K562 (cell line): ENCODE results near the gene ARL3. TPM values are rescaled to one million over a fixed set of nuclear protein-coding genes. Genes with fewer than 3 reads are reported as not detected.

ENCODE experiments used
- ATAC-seq: fragments of 200-7000 bp; cut with Tn5 transposase; 3 replicates; pipeline ENCODE4 v1.9.1; 2020; ENCODE audit warnings: moderate library complexity
- BruUV-seq: library from RNA; stranded (reverse); fragments of 400-500 nt; replicated peaks from 2 replicates; lab custom pipeline; 2021; lab: Mats Ljungman, UMichigan
- CTCF ChIA-PET: fragments of 300-600 bp; formaldehyde crosslinking; extraction: SDS; loops from one replicate; lab custom pipeline; 2021; ENCODE audit warnings: low intra/inter-chr PET ratio; lab: Yijun Ruan, JAX
- POLR2A ChIA-PET: fragments of 300-600, 350-650 bp; sonication (Branson Sonifier 250); formaldehyde crosslinking; extraction: SDS; loops from one replicate; lab custom pipeline; 2021; ENCODE audit warnings: antibody characterized with exemption, inconsistent platforms; lab: Yijun Ruan, JAX
- DNase-seq, 4 experiments: peaks; one replicate each; pipeline versions ENCODE4 v3.0.0 to v3.0.0-alpha.2; 2011 to 2018; ENCODE audit warnings: low spot score in 3 of 4, mixed read lengths in 3 of 4; ENCODE audit errors: extremely low read depth in 1 of 4
- FAIRE-seq: peaks from 2 replicates; lab custom pipeline; 2011; peaks lifted over from hg19 to GRCh38; lab: Jason Lieb, UNC
- H2AFZ ChIP-seq: 2 replicates; pipeline ENCODE4 v1.6.0; 2011; ENCODE audit warnings: low read depth, low read length, control low read depth, inconsistent platforms
- H3K27ac ChIP-seq: fragments of 200-600 bp; 3 replicates; pipeline ENCODE4 v1.8.0; 2011; ENCODE audit warnings: low read depth, mild to moderate bottlenecking, control low read depth, inconsistent platforms, low read length, moderate library complexity, mixed read lengths; ENCODE audit errors: extremely low read depth
- H3K27me3 ChIP-seq, 2 experiments: fragments of 300-600 bp in 1 of 2; 2 replicates in 1 of 2; 3 replicates in 1 of 2; pipeline versions ENCODE4 v1.6.0 to v1.8.0; 2011; ENCODE audit warnings: inconsistent platforms in 2 of 2, low read length in 2 of 2, mild to moderate bottlenecking in 1 of 2, mixed read lengths in 1 of 2, moderate library complexity in 1 of 2; ENCODE audit not compliant: control insufficient read depth in 2 of 2, insufficient read depth in 2 of 2
- H3K36me3 ChIP-seq: fragments of 300-600 bp; 3 replicates; pipeline ENCODE4 v1.8.0; 2011; ENCODE audit warnings: mild to moderate bottlenecking, low read length, inconsistent platforms; ENCODE audit not compliant: control insufficient read depth, insufficient read depth
- H3K4me1 ChIP-seq, 2 experiments: fragments of 200-600 bp in 1 of 2; replicated peaks in 1 of 2; 2 replicates in 1 of 2; 3 replicates in 1 of 2; pipeline versions ENCODE4 v1.5.1 to v1.8.0; 2011; ENCODE audit warnings: inconsistent platforms in 2 of 2, low read length in 2 of 2, mild to moderate bottlenecking in 1 of 2, mixed read lengths in 1 of 2, moderate library complexity in 1 of 2; ENCODE audit not compliant: control insufficient read depth in 2 of 2, insufficient read depth in 2 of 2
- H3K4me2 ChIP-seq: 2 replicates; pipeline ENCODE4 v1.6.1; 2011; ENCODE audit warnings: low read length, control low read depth, inconsistent platforms, mixed read lengths; ENCODE audit not compliant: insufficient read depth
- H3K4me3 ChIP-seq: fragments of 200-600 bp; sonication (generic), shearing (Covaris generic); 2 replicates; pipeline ENCODE4 v1.5.1; 2016; ENCODE audit warnings: control low read depth, inconsistent platforms
- H3K79me2 ChIP-seq: fragments of 200-600 bp; 3 replicates; pipeline ENCODE4 v1.8.0; 2011; ENCODE audit warnings: low read length, inconsistent platforms; ENCODE audit not compliant: control insufficient read depth, insufficient read depth
- H3K9ac ChIP-seq, 2 experiments: 2 replicates each; pipeline versions ENCODE4 v1.6.0 to v1.6.1; 2011; ENCODE audit warnings: low read depth in 2 of 2, low read length in 2 of 2, control low read depth in 1 of 2, inconsistent platforms in 1 of 2, mild to moderate bottlenecking in 1 of 2, mixed read lengths in 1 of 2; ENCODE audit not compliant: insufficient read depth in 1 of 2
- H3K9me1 ChIP-seq: one replicate; pipeline ENCODE4 v1.6.0; 2011; ENCODE audit warnings: inconsistent platforms, mild to moderate bottlenecking, low read length, moderate library complexity; ENCODE audit not compliant: control insufficient read depth, insufficient read depth
- H3K9me3 ChIP-seq: replicated peaks from 2 replicates; pipeline ENCODE4 v1.5.1; 2011; ENCODE audit warnings: low read depth, low read length, inconsistent platforms; ENCODE audit not compliant: control insufficient read depth, insufficient read depth
- H4K20me1 ChIP-seq: replicated peaks from 2 replicates; pipeline ENCODE4 v1.6.1; 2011; ENCODE audit warnings: low read length, inconsistent platforms, mixed read lengths; ENCODE audit not compliant: control insufficient read depth, insufficient read depth
- CREM ChIP-seq: IDR thresholded peaks from 2 replicates; pipeline ENCODE4 v1.6.1; 2014; ENCODE audit warnings: antibody characterized with exemption, low read depth
- CTCF ChIP-seq, 3 experiments: IDR thresholded peaks in 2 of 3; conservative IDR thresholded peaks in 1 of 3; 2 replicates each; pipeline ENCODE4 v1.5.1; 2011 to 2012; ENCODE audit warnings: low read length in 3 of 3, mild to moderate bottlenecking in 3 of 3, control low read depth in 2 of 3, improper control_type of control experiment in 1 of 3, inconsistent platforms in 1 of 3, low read depth in 1 of 3, mixed read lengths in 1 of 3, moderate library complexity in 1 of 3; ENCODE audit not compliant: insufficient read depth in 2 of 3
- ESRRB ChIP-seq: fragments of 250-450 bp; sonication (Bioruptor Pico); IDR thresholded peaks from 2 replicates; pipeline ENCODE4 v1.5.0; 2020; ENCODE audit warnings: mild to moderate bottlenecking, moderate library complexity, borderline replicate concordance
- IFI16 ChIP-seq: fragments of 250-450 bp; sonication (Bioruptor Pico); IDR thresholded peaks from 2 replicates; pipeline ENCODE4 v2.1.2; 2022; ENCODE audit warnings: mild to moderate bottlenecking, inconsistent platforms
- KLF1 ChIP-seq: fragments of 450-650 bp; IDR thresholded peaks from 2 replicates; pipeline ENCODE4 v1.6.1; 2016; ENCODE audit warnings: missing genetic modification characterization, missing compliant biosample characterization
- NFATC3 ChIP-seq: fragments of 450-650 bp; IDR thresholded peaks from 2 replicates; pipeline ENCODE4 v1.6.1; 2017; ENCODE audit warnings: mild to moderate bottlenecking
- NFRKB ChIP-seq: fragments of 450-650 bp; IDR thresholded peaks from 2 replicates; pipeline ENCODE4 v1.6.1; 2016; ENCODE audit warnings: low read depth
- NR0B1 ChIP-seq: fragments of 450-650 bp; IDR thresholded peaks from one replicate; pipeline ENCODE4 v1.6.1; 2018; ENCODE audit warnings: mild to moderate bottlenecking, moderate library complexity; ENCODE audit not compliant: partially characterized antibody
- RNF2 ChIP-seq: sonication (generic); IDR thresholded peaks from 2 replicates; pipeline ENCODE4 v1.6.1; 2016
- SFPQ ChIP-seq: fragments of 200-400 bp; formaldehyde crosslinking; IDR thresholded peaks from 2 replicates; pipeline ENCODE4 v1.6.1; 2017; ENCODE audit warnings: mild to moderate bottlenecking, low read depth, low read length, moderate library complexity
- SMAD4 ChIP-seq: fragments of 250-450 bp; sonication (Bioruptor Pico); conservative IDR thresholded peaks from 2 replicates; pipeline ENCODE4 v1.8.0; 2021; ENCODE audit warnings: inconsistent platforms, mild to moderate bottlenecking, moderate library complexity
- SMARCE1 ChIP-seq: fragments of 450-650 bp; IDR thresholded peaks from 2 replicates; pipeline ENCODE4 v1.7.1; 2016; ENCODE audit warnings: mild to moderate bottlenecking
- TEAD2 ChIP-seq: fragments of 450-650 bp; IDR thresholded peaks from 2 replicates; pipeline ENCODE4 v1.6.1; 2016; ENCODE audit warnings: missing genetic modification characterization, control low read depth, missing compliant biosample characterization
- ZNF121 ChIP-seq: sonication (generic); formaldehyde crosslinking; conservative IDR thresholded peaks from 2 replicates; pipeline ENCODE4 v1.8.0; 2022; ENCODE audit warnings: missing genetic modification reagents
- ZNF311 ChIP-seq: fragments of 250-450 bp; sonication (Bioruptor Pico); IDR thresholded peaks from 2 replicates; pipeline ENCODE4 v1.4.0; 2020; ENCODE audit warnings: mild to moderate bottlenecking, moderate library complexity
- ZNF445 ChIP-seq: fragments of 250-450 bp; sonication (Bioruptor Pico); IDR thresholded peaks from 2 replicates; pipeline ENCODE4 v1.4.0; 2020; ENCODE audit warnings: low read depth, mild to moderate bottlenecking, moderate library complexity
- ZNF589 ChIP-seq: fragments of 200-800 bp; sonication (Bioruptor generic); IDR thresholded peaks from 2 replicates; pipeline ENCODE4 v1.6.1; 2016; ENCODE audit warnings: low read depth, missing genetic modification characterization, missing compliant biosample characterization
- ZNF644 ChIP-seq: fragments of 200-800 bp; sonication (Bioruptor generic); IDR thresholded peaks from 2 replicates; pipeline ENCODE4 v1.6.1; 2016; ENCODE audit warnings: low read depth, missing genetic modification characterization, missing compliant biosample characterization
- WGBS: fragments of 100-300 bp; shearing (Covaris generic); methylation state at CpG from one replicate; pipeline ENCODE4 v1.1.6; 2016; ENCODE audit warnings: low coverage, mixed read lengths; ENCODE audit not compliant: insufficient coverage; ENCODE audit errors: missing lambda C conversion rate; 5-methylcytosine and 5-hydroxymethylcytosine counted together
- in situ Hi-C: fragments of 300-500 bp; cut with MboI; formaldehyde crosslinking; loops from 4 replicates; pipeline ENCODE4 v1.15.0; 2018; ENCODE audit warnings: inconsistent platforms, mixed read lengths
- intact Hi-C: fragments of 100-400 bp; cut with micrococcal nuclease; formaldehyde crosslinking; loops from 2 replicates; pipeline ENCODE4 v1.14.2; 2022
- polyA plus RNA-seq, 8 experiments: library from polyadenylated mRNA; depleted of rRNA in 4 of 8; stranded (reverse) in 5 of 8; unstranded in 3 of 8; fragments of >200 nt; fragmentation: Nextera tagmentation in 2 of 8; fragmentation: Illumina TruSeq in 1 of 8; extraction: Ambion mirVana in 2 of 8; extraction: Trizol in 1 of 8; gene quantifications; 2 replicates each; pipeline versions ENCODE4 v1.2.1 to v1.2.3, GENCODE V29; 2011 to 2014; ENCODE audit warnings: inconsistent platforms in 1 of 8, missing spikeins in 1 of 8
- total RNA-seq, 7 experiments: library from RNA; depleted of rRNA in 6 of 7; stranded (reverse); fragments of >200 nt in 6 of 7; fragmentation: Illumina TruSeq in 2 of 7; extraction: Trizol in 2 of 7; gene quantifications; 2 replicates each; pipeline versions ENCODE4 v1.2.1 to v1.2.3, GENCODE V29; 2011 to 2021; ENCODE audit warnings: low replicate concordance in 1 of 7

ARL3 gene
- total and polyA plus RNA-seq, 9 of the 15 experiments (the other 6 are each of a cell fraction or from before 2014, with no cell fraction given): 2.9 to 8.9 (median 4.8) TPM

- Histone ChIP-seq H3K9me1 (no peaks in the 10 kb centered on the region), H3K79me2 (no peaks in the 10 kb centered on the region), H3K4me3 (no peak overlapping the region), H3K36me3 (no peaks in the 10 kb centered on the region), H3K4me1 (peaks cover 30 to 33% of the 10 kb centered on the region in 2 experiments), H4K20me1 (no peaks in the 10 kb centered on the region), H3K9ac (peak overlapping the region in 1 of 2 experiments; percentile 20; a peak in 1 of 4 replicates), H3K4me2 (no peak overlapping the region), H2AFZ (no peak overlapping the region), H3K27ac (no peak overlapping the region), H3K9me3 (no peaks in the 10 kb centered on the region), H3K27me3 (no peaks in the 10 kb centered on the region)
- CTCF ChIA-PET: no interaction called here
- FAIRE-seq (peak; percentile 37), DNase-seq (peak in 1 of 4 experiments; percentile 41), ATAC-seq (no peak)
- intact Hi-C loops: no loop called here
- 41% methylated on average over 11 of the region's 16 CpGs for WGBS
- in situ Hi-C loops: no loop called here
- POLR2A ChIA-PET: interaction anchor here (1.3 to 2.0 kb wide), 2 partner anchors 10 to 15 kb away, joined by 3 to 5 read pairs; no protein-coding TSS in a partner anchor
- BruUV-seq: no TSS peak
- TF ChIP-seq CTCF (IDR thresholded peaks at IDR 0.05 in 2 of 3, conservative IDR thresholded peaks at IDR 0.05 in 1 of 3; ENCODE audit: insufficient read depth in 2 of 3, low read depth in 1 of 3, low read length in 3 of 3) (no peak), SMARCE1 (peak; percentile 41; the same call in 1 of the 2 replicates), IFI16 (CRISPR knock-in tag) (no peak), ESRRB (CRISPR knock-in tag) (no peak), NFRKB (no peak), ZNF121 (no peak), SFPQ (no peak), ZNF589 (CRISPR knock-in tag) (no peak), RNF2 (no peak), TEAD2 (no peak), ZNF311 (CRISPR knock-in tag) (no peak), CREM (0 out of 2 replicates have a peak, but pooled peaks have one; percentile 31), KLF1 (tag) (no peak), SMAD4 (no peak), NFATC3 (no peak), ZNF445 (CRISPR knock-in tag) (no peak), NR0B1 (no peak), ZNF644 (tag) (no peak)
These were observed 38.3 kb downstream of the ARL3 start for GRCh38 chr10:102675666-102676533.
